ENCODE data around the gene CTXND1.

DNA sequence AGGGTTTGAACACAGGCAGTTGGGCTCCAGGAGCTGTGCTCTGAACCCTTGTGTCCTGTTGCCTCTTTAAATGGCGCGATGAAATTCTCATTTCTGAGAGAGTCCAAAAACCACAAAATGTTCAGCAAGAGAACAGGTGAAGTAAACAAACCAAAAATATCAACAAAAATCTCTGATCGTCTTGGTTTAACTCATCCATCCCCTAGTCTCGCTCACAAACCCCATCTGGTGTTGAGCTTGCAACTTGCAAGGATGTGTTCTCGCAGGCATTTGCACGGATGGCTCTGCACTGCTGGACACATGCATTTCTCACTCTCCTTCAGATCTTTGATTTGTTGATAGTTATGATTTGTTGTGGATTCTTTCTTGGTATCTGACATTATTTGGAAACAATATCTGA is 68.1 kb downstream of the CTXND1 start:
- TF ChIP-seq, protein P1, sequence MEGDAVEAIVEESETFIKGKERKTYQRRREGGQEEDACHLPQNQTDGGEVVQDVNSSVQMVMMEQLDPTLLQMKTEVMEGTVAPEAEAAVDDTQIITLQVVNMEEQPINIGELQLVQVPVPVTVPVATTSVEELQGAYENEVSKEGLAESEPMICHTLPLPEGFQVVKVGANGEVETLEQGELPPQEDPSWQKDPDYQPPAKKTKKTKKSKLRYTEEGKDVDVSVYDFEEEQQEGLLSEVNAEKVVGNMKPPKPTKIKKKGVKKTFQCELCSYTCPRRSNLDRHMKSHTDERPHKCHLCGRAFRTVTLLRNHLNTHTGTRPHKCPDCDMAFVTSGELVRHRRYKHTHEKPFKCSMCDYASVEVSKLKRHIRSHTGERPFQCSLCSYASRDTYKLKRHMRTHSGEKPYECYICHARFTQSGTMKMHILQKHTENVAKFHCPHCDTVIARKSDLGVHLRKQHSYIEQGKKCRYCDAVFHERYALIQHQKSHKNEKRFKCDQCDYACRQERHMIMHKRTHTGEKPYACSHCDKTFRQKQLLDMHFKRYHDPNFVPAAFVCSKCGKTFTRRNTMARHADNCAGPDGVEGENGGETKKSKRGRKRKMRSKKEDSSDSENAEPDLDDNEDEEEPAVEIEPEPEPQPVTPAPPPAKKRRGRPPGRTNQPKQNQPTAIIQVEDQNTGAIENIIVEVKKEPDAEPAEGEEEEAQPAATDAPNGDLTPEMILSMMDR (IDR thresholded peaks at IDR 0.05; ENCODE audit: low read depth, low read length, poor library complexity, severe bottlenecking) = no peak
- TF ChIP-seq EZH2phosphoT487 (IDR thresholded peaks at IDR 0.05; ENCODE audit: borderline replicate concordance, low read length) = no peak

All from DOHH2 (cell line).